Measurements from ENCODE around the gene CSNK1G3. TPM values are rescaled to one million over a fixed set of nuclear protein-coding genes. Genes with fewer than 3 reads are reported as not detected.

CSNK1G3 gene
- total RNA-seq, 1 donor = 66.9 TPM

DNA sequence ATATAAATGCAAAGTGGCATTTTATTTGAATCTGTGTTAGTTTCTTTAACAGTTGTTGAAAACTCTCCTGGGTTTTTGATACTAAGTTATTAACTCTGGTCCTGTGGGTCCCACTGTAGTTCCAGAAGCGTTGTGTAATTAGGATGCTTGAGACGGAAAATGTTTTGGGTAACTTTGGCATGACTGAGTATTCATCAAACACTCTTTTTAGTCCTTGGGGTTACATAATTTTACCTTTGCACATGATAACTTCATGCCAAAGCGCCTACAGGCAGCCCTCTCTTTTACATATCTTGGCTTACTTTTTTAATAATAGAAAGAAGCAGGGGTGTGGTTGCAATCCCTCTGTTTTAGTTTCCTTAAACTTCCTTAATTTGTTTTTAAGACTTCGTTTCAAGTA, 12.2 kb downstream of the CSNK1G3 start:
- DNase-seq (ENCODE audit: low read depth) = no peak
- no peak overlapping the region for H3K4me3 ChIP-seq (ENCODE audit: low read depth, low read length)
- TF ChIP-seq, protein P1, sequence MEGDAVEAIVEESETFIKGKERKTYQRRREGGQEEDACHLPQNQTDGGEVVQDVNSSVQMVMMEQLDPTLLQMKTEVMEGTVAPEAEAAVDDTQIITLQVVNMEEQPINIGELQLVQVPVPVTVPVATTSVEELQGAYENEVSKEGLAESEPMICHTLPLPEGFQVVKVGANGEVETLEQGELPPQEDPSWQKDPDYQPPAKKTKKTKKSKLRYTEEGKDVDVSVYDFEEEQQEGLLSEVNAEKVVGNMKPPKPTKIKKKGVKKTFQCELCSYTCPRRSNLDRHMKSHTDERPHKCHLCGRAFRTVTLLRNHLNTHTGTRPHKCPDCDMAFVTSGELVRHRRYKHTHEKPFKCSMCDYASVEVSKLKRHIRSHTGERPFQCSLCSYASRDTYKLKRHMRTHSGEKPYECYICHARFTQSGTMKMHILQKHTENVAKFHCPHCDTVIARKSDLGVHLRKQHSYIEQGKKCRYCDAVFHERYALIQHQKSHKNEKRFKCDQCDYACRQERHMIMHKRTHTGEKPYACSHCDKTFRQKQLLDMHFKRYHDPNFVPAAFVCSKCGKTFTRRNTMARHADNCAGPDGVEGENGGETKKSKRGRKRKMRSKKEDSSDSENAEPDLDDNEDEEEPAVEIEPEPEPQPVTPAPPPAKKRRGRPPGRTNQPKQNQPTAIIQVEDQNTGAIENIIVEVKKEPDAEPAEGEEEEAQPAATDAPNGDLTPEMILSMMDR (IDR thresholded peaks at IDR 0.05; ENCODE audit: insufficient read depth, low read depth, low read length) = no peak

DNA sequence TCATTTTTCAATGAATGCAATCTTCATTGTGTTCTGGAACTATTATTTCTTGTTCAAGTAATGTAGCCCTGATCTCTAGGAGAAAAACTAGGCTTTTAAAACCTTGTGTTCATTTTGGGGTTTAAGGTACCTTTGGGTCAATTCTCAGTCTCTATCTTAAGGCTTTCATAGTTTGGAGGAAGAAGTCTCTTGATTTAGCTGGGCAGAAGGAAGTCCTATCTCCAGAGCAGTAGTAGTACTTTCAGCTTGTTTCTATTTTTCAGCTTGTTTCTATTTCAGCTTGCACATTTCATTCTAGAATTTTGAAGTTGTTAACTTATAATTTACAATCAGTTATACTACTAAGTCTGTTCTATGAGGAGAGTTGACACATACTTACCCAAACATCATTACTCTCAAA, 15.2 kb downstream of the CSNK1G3 start:
- H3K4me3 ChIP-seq (ENCODE audit: low read depth, low read length) = no peak overlapping the region
- TF ChIP-seq, protein P1 (IDR thresholded peaks at IDR 0.05; ENCODE audit: insufficient read depth, low read depth, low read length) = no peak

DNA sequence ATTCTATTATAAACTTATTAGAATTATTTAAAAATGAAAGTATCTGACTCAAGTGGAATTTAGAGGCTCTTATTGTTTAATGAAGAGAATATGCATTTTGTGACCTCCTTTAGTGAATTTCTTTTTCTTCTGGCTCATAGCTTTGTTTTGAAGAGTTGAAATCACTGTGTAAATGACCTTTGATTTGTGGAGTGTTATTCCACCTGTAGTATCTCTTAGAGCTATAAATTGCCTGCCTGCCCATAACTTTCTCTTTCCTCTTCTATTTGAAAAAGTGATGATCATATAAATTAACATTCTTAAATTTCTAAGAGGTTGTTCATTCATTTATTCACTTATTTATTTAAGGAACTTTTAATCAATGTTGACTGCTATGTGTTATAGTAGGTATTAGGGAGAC, 16.1 kb downstream of the CSNK1G3 start:
- TF ChIP-seq, protein P1 (IDR thresholded peaks at IDR 0.05; ENCODE audit: insufficient read depth, low read depth, low read length) = no peak
- H3K4me3 ChIP-seq (ENCODE audit: low read depth, low read length) = no peak overlapping the region
- no peak for DNase-seq (ENCODE audit: low read depth)

More for the DNA sequence above, 15.2 kb downstream of the CSNK1G3 start:
- DNase-seq (ENCODE audit: low read depth) = no peak

DNA sequence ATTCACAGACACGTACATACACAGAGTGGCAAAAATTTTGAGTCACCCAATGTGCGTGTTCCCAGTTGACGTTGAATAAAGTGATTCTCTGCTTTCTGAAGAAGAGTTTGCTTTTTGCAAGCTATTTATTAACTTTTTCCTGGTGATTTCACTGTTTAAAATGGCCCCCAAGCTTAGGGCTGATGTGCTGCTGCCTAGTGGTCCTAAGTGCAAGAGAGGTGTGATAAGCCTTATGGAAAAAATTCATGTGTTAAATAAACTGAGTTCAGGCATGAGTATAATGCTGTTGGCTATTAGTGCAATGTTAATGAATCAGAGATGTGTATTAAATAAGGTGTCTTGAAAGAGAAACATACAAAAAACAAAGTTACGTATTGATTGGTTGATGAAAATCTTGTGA, 16.9 kb downstream of the CSNK1G3 start:
- H3K4me3 ChIP-seq (ENCODE audit: low read depth, low read length) = no peak overlapping the region
- no peak for DNase-seq (ENCODE audit: low read depth)
- TF ChIP-seq, protein P1 (IDR thresholded peaks at IDR 0.05; ENCODE audit: insufficient read depth, low read depth, low read length) = no peak

DNA sequence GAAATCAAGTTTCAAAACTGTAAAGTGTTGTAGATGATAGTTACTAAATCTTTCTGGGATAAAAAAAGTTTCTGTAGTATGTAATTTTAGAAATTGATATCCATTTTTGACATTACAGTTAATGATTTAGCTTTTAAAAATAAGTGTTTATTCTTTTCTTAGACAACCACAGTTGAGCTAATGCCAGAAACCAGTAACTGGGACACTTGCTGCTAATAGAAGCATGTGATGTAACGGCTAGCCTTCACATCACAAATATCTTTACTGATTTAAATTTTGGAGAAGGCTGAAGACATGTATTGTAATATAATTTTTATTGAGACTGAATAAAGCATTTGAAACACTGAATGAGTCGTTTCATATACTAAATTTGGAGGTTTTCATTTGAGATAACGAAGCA, 18.8 kb downstream of the CSNK1G3 start:
- no peak for DNase-seq (ENCODE audit: low read depth)
- TF ChIP-seq, protein P1 (IDR thresholded peaks at IDR 0.05; ENCODE audit: insufficient read depth, low read depth, low read length) = no peak
- no peak overlapping the region for H3K4me3 ChIP-seq (ENCODE audit: low read depth, low read length)

DNA sequence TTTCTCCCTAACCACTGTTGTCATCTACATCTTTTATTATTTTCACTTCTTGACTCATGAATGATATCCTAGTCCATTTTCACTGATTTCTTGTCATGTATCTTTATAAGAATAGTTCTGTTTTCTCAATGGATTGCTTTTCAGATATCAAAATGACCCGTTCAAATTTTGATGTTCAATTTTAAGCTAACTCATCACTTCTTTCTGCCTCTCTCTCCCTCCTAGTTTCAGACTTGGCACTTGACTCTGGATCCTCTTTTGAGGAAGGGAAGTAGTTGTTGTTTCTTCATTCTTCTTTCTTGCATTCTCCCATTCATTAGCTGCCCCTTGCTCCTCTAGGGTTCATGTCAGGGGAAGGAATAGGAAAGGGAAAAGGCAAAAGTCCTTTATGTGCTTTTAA, 23.7 kb downstream of the CSNK1G3 start:
- DNase-seq (ENCODE audit: low read depth) = no peak
- H3K4me3 ChIP-seq (ENCODE audit: low read depth, low read length) = no peak overlapping the region
- TF ChIP-seq, protein P1 (IDR thresholded peaks at IDR 0.05; ENCODE audit: insufficient read depth, low read depth, low read length) = no peak

DNA sequence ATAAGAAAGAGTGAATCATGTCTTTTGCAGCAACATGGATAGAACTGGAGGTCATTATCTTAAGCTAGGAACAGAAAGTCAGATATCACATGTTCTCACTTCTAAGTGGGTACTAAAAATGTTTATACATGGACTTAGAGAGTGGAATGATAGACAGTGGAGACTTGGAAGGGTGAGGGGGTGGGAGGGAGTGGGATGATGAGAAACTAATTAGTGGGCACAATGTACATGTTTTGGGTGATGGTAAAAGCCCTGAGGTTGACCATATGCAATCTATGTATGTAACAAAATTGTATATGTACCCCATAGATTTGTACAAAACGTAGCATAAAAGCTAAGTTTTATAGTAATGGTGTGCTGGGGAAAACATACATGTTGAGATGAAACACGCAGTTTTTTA, 25.3 kb downstream of the CSNK1G3 start:
- TF ChIP-seq, protein P1 (IDR thresholded peaks at IDR 0.05; ENCODE audit: insufficient read depth, low read depth, low read length) = no peak
- DNase-seq (ENCODE audit: low read depth) = no peak
- H3K4me3 ChIP-seq (ENCODE audit: low read depth, low read length) = no peak overlapping the region

Measured in fibroblast of villous mesenchyme (primary cell).